OCI-M1 (cell line): ENCODE results near the gene MGLL.
"Not testable (repeated sequence)": the region's sequence is repeated elsewhere in the genome, so short reads cannot be mapped to it uniquely, and the experiment has no call there.

ENCODE experiments used
- DNase-seq: peaks from one replicate; lab custom pipeline; 2025; lab: John Stamatoyannopoulos, UW

The MGLL gene

DNA sequence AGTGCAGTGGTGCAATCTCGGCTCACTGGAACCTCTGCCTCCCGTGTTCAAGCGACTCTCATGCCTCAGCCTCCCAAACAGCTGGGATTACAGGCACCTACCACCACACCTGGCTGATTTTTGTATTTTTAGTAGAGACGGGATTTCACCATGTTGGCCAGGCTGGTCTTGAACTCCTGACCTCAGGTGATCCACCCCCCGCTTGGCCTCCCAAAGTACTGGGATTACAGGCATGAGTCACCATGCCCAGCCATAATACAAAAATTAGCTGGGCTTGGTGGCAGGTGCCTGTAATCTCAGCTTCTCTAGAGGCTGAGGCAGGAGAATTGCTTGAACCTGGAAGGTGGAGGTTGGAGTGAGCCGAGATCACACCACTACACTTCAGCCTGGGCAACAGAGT, 167.3 kb downstream of the MGLL start:
- not testable (repeated sequence) for DNase-seq

DNA sequence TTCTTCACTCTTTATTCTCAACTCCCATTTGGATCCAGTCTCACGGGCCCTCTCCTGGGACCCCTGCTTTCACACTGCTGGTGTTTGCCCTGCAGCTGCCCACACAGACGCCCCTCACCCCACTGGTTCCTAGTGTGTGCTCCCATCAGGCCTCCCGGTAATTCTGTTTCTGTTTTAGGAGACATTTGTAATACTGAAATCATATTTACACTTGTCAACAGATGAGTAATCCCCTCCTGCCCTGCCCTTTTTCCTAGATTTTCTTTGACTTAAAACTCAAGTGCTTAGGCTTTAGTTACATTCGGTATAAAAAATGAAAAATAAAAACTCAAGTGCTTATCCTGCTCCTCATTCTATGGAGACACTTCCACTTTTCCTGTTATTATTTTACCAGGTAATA, 167.9 kb downstream of the MGLL start:
- DNase-seq, result no peak

DNA sequence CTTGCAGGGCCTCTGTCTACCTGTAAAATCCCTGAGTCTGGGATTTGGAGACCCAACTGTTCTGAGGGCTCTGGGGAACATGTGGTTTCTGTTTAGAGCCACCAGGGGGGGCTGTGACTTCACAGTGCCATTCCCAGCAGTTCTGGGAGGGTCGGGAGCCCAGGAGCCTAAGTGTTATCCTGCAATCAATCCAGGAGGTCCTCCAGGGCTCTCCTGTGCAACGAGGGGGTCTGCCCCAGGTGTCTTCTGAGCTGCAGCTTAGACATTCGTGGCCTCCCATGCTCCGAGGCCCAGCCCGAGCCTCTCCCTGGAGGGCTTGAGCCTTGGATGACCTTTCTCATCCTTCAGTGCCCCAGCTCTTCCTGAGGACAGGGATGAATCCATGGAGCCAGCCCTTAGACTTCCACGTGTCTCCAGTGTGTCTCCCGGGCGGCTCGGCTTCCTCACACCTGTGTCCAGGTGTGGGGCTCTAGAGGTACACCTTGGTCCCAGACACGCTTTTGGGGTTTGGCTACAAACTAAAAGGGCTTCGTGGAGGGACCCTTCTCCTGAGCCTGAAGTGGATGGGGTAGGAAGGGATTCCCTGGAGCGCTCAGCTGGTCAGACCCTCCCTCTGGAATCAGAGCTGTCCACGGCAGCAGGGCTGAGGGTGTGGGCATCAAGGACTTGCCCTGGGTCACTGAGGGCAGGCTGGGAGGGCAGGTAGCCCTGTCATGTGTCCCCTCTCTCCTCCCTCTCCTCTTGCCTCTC, 169.9 kb downstream of the MGLL start:
- peak; percentile 62 for DNase-seq

DNA sequence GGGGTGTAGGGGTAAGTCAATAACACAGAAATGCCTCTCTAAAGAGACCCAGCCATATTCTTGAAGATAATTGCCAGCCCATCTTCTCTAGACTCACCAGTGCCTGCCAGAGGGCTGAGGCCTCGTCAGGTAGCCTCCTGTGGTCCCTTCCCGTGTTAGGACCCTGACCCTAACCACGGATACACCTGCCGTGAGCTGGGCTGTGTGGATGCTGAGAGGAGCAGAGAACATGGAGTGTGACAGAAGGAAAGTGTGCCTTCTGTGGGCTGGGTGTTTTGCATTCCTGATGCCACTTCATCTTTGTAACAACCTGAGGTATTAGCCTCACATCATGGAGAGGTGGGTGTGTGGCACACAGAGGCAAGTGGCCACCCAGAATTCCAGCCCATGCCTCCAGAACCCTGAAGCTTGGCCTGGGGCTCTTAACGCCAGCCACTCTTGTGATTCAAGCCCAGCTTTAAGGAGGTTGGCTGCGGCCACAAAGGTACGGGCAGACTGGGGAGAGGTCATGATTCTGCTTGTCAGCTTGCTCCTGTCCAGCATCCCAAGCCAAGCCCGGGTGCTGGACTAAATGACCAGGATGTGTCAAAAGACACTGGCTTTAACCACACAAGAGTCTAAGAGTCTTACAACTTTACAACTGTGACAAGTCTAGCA, 170.7 kb downstream of the MGLL start:
- no peak for DNase-seq

DNA sequence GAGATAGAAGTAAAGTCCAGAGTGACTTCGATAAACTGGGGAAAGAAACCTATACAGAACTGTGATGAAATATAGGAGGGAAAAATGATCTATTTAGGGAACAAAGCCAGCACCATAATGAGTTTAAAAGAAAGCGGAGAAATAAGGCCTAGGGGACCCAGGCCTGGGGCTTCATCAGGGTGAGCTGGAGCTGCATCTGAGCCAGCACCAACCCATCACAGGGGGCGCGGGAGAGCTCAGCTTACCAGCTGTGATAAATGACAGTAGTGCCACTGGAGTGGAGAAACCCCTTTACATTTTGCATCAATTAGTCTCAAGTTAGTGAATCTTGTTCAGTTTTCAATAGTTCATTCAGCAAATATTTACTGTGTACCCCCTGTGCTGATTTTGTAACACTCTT, 172.1 kb downstream of the MGLL start:
- DNase-seq, result no peak

DNA sequence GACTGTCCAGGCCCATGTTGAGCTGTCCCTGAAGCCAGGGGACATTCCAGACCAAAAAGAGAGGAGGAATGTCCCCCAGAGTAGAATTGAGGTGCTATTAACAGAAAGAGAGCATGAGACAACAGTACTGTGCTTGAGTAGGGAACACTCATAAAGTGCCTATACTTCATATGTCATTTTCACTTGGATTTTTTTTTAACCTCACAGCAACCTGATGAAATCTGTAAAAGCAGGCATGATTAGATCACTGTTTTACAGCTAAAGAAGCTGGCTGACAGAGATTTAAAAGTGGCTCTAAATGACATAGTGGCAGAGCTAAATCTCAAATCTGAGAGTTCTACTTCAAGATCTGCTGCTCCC, 174.5 kb downstream of the MGLL start:
- DNase-seq, result no peak

DNA sequence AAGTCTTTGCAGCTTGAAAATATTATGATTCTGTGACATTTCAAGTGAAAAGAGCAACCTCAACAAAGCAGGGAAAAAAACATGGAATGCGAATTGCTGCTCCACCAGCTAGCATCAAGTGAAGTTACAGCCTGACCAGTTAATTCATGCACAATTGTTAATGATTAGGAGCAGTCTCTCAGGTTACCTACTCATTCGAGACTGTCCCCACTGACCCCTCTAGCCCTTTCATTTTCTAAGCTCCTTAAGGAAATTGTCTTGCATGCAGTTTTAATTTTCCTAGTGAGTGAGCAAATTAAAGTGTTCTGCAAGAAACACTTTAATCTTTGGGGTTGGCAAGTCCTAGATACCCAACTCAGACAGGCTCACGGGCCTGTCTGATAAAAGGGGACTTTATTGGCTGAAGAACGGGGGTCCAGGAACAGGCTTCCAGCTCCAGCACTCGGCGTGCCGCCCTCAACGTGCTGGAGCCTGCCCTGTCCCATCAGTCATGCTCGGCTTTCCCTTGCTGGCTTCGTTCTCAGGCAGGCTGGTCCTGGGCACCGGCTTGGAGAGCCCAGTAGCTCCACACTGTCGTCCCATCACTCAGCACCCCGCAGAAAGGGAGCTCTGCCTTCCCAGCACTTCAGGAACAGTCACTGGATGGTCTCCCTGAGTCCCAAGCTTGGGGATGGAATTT, 175.0 kb downstream of the MGLL start:
- DNase-seq, result no peak

DNA sequence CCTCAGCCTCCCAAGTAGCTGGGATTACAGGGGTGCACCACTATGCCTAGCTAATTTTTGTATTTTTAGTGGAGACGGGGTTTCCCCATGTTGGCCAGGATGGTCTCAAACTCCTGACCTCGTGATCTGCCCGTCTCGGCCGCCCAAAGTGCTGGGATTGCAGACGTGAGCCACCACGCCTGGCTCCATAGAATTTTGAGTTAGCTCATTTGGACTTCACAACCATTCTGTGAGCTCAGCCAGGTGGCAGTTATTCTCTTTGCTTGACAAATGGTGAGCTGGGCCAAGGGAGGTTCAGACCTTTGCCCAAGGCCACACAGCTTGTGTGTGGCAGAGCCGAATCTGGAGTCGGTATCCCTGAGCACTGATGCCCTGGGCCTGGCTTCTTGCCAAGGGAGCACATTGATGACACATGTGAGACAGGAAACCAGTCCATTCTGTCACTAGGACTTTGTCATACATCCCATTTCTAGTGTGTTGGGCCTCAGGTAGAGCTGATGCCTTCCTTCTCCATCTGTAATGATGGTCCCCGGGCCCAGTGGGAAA, 175.7 kb downstream of the MGLL start:
- DNase-seq, result no peak

DNA sequence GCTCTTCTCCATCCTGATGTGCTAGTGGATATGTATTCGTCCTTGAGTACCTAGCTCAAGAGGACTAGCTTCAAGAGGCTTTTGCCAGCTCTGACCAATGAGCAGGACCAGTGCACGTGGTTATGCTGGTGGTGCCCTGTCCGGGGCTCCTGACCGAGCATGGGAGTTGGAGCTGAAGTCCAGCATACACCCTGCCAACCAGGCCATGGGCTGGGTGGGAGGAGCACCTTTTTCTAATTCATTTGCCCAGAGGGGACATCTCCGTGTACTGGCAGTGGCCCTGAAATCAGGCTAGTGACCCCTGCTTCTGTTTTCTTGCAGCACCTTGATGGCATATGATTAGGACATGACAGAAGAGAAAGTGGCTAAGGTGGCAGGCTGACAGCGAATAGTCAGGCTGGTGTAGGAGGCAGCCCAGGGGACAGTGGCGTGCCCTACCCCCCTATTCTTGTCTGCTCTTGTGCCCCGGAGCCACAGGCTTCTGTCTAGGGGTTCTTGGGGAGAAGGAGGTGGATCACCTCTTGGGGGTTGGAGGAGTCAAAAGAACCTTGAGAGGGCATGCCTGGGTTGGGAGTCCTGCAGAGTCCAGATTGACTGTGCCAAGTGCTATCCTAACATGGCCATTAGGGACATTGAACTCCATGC, 176.8 kb downstream of the MGLL start:
- no peak for DNase-seq

DNA sequence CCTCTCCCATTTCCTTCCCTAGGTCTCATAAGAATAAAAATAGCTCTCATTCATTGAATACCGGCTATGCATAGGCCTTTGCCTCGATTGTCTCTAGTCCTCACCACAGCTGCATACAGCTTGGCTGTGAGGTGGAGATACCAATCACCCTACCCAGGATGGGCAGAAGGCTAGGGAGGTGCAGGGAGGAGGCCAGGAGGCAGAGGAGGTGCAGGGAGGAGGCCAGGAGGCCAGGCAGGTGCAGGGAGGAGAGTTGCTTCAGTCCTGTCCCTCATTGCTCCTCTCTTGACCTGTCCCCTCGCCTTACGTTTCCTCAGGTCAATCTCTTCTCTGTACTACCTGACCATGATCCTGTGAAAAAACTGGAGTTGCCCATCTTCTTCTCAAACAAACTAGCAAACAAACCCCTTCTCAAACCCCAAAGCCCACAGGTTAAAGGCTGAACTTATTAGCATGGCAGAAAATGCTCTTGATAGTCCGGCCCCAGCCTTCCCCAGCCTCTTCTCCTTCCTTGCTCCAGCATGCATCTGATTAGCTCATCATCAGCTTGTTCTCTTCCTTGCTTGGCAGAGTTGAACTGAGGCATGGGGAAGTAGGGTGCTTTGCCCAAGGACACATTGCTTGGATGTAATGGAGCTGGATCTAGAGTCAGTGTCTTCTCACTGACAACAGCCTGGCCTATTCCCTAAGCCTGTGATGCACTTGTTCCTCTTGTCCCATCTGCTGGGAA, 177.5 kb downstream of the MGLL start:
- no peak for DNase-seq

DNA sequence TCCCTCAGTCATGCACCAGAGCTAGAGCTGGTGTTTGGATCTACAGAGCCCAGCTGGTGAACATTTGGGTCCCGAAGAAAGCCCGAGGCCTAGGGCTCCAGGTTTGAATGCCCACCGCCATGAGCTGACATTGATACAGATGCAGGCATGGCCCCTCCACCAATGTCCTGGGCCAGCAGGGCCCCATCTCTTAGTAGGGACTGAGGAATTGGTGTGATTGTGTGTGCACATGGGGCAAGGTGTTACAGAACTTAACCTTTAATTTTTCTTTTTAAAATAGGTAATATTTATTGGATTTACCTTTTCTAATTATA, 182.3 kb downstream of the MGLL start:
- no peak for DNase-seq

DNA sequence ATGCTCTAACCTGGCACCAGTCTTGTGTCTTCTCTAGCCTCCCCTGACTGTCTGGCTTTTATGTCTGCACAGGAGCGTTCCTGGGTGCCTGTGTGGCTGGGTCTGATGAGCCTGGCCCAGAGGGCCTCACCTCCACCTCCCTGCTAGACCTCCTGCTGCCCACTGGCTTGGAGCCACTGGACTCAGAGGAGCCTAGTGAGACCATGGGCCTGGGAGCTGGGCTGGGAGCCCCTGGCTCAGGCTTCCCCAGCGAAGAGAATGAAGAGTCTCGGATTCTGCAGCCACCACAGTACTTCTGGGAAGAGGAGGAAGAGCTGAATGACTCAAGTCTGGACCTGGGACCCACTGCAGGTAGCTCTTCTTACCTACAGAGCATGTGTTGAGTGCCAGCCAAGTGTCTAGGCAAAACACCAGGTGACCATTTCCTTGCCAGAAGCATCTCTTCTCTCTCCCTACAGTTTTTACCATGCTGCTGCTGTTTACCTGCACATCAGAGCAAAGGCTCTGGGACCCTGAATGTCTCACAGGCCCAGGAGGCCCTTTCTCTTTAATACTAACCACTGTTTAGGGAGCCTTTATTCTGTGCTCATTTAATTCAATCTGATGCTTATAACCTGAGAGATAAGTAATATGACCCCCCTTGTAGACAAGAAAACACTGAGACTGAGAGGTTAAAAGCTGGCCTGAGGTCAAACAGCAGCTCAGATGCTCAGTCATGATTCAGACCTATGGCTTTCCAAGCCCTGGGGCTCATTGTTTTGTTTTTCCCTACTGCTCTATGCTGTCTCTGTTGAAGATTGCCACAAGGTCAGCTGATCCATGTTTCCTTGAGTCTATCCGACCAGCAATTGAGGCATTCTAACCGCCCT, 182.9 kb downstream of the MGLL start:
- DNase-seq, result no peak
